RPMI7951 (cell line): ENCODE results near the gene ZNF580. TPM values are rescaled to one million over a fixed set of nuclear protein-coding genes. Genes with fewer than 3 reads are reported as not detected.
A peak's percentile ranks its signal among the peaks of the same experiment; 100 is the strongest.

Experiments used
- DNase-seq: peaks from one replicate; pipeline ENCODE4 v3.0.0-alpha.2; 2012; ENCODE audit warnings: low read depth
- total RNA-seq: library from RNA; depleted of rRNA; stranded (reverse); fragments of >200 nt; shearing (Covaris generic); gene quantifications from 2 replicates; pipeline ENCODE4 v1.2.3, GENCODE V29; 2014

Gene ZNF580
- total RNA-seq, 1 experiment from 2014 or later: 12.9 TPM

DNA sequence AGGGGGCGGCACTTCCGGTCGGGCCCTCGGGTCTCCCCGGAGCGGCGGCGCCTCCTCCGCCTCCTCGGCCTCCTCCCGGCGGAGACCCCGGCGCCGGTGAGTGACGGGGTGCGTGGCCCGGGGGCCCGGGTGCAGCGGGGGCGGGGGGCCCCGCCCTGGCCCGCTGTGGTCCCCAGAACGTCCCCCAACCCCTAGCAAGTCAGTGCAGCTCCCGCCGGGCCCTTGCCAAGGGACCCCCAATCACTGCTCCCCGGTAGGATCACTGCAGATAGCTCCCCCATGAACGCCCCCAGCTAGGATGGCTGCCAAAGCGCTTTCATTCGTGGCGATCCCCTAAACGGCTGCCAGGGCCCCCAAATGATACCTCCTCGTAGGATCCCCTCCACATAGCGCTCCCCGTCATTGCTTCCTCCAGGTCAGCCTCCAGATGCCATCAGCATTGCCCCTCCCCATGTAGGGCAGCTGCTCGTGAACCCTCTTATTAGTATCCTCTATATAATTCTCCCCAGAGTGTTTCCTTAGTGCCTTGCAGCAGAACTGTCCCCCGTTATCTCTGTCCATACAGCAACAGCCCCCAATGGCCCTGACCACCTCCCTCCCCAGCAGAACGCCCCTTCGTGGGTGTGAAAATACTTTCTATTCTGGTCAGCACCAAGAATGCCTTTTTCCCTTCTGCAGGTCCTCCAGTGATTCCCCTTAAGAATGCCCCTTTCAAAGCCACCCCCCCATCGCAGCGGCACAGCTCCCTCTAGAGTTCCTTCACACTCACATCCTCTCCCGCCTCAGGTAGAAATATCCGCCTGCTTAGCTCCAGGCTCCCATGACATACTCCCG is 34.9 kb upstream of the ZNF580 start, which contains the start of gene ZNF865:
ZNF865 (plus strand) TSS at position 11 of the 834 bp plus-strand sequence. CDS start 7,972 bp downstream, outside the sequence.
- DNase-seq: peak; percentile 84

DNA sequence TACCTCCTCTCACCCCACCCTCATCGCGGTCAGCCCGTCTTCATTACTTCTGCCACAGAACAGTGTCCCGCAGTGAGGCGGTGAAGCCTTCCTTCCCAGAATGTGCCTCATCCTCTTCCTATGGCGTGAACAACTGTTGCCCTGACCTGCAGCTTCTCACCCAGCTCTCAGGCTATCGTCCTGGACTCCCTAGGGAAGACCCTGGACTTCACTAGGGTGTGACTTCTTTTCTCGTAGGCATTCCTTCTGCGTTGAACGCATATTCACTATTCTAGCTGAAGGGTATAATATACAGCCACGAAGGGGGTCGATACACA is 34.4 kb upstream of the ZNF580 start:
- no peak for DNase-seq

DNA sequence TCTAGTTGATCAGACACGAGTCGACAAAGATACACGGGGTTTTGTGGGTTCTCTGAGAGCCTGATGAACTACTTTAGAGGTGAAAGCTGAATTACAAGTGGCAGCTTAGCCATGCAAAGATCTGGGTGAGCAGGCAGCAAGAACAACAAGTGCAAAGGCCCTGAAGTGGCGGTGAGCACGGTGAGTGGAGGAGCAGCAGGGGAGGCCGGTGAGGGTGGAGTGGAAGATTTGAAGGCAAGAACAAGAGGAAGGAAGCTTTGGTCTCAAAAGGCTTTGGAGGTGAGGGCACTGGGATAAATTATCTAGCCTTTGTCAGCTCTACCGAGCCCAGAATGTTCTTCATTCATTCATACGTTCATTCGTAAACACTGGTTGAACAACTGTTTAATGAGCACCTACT is 34.0 kb upstream of the ZNF580 start:
- DNase-seq: no peak

DNA sequence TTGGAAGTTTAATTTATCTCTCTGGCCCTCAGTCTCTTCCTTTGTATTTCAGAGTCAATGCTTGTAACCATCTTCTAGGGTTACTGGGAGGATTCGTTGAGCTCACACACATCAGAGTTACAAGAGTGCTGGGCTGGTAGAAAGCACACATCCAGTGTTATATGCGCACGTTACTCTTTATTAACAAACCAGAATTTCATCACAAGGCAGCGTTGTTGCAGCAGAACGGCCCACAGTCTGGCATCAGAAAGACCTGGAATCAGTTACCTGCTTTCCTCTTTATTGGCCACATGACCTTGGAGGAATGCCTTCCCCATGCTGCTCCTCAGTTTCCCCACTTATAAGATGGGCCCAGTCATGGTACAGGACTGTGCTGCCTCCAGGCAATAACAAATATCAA is 31.5 kb upstream of the ZNF580 start:
- no peak for DNase-seq

GRCh38 chr19:55611300-55611982 is 29.4 kb upstream of the ZNF580 start:
- no peak for DNase-seq

GRCh38 chr19:55611983-55612645 is 28.7 kb upstream of the ZNF580 start:
- DNase-seq: no peak

DNA sequence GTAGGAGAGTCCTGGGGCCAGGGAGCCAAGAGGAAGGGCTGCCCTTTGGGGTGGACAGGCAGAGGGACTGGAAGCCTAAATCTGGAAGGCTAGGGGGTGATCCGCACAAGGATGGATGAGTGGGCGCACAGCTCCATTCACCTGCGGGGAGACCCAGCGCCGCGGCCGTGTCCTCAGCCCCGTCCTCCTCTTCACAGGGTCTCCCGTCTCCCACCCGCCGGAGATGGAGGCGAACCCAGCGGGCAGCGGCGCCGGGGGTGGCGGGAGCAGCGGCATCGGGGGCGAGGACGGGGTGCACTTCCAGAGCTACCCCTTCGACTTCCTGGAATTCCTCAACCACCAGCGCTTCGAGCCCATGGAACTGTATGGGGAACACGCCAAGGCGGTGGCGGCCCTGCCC is 27.4 kb upstream of the ZNF580 start:
- DNase-seq: no peak

DNA sequence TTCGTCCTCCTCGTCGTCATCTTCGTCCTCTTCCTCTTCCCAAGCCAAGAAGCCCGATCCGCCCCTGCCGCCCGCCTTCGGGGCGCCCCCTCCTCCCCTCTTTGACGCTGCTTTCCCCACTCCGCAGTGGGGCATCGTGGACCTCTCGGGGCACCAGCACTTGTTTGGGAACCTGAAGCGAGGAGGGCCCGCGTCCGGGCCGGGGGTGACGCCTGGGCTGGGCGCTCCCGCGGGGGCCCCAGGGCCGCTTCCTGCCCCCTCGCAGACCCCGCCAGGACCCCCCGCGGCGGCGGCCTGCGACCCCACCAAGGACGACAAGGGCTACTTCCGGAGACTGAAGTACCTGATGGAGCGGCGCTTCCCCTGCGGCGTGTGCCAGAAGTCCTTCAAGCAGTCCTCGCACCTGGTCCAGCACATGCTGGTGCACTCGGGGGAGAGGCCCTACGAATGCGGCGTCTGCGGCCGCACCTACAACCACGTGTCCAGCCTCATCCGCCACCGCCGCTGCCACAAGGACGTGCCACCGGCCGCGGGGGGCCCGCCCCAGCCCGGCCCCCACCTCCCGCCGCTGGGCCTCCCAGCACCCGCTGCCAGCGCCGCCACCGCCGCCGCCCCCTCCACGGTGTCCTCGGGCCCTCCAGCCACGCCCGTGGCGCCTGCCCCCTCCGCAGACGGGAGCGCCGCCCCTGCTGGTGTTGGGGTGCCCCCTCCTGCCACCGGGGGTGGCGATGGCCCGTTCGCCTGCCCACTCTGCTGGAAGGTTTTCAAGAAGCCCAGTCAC is 26.7 kb upstream of the ZNF580 start:
- DNase-seq: no peak

DNA sequence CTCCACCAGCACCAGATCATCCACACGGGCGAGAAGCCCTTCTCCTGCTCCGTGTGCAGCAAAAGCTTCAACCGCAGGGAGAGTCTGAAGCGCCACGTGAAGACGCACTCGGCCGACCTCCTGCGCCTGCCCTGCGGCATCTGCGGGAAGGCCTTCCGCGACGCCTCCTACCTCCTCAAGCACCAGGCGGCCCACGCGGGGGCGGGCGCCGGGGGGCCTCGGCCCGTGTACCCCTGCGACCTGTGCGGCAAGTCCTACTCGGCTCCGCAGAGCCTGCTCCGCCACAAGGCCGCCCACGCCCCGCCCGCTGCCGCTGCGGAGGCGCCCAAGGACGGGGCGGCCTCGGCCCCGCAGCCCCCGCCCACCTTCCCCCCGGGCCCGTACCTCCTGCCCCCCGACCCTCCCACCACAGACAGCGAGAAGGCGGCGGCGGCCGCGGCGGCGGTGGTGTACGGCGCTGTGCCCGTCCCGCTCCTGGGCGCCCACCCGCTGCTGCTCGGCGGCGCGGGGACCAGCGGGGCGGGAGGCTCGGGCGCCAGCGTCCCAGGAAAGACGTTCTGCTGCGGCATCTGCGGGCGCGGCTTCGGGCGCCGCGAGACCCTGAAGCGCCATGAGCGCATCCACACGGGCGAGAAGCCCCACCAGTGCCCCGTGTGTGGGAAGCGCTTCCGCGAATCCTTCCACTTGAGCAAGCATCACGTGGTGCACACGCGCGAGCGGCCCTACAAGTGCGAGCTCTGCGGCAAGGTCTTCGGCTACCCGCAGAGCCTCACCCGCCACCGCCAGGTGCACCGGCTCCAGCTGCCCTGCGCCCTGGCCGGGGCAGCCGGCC is 25.9 kb upstream of the ZNF580 start:
- no peak for DNase-seq

GRCh38 chr19:55615543-55616394 is 25.0 kb upstream of the ZNF580 start:
- no peak for DNase-seq

DNA sequence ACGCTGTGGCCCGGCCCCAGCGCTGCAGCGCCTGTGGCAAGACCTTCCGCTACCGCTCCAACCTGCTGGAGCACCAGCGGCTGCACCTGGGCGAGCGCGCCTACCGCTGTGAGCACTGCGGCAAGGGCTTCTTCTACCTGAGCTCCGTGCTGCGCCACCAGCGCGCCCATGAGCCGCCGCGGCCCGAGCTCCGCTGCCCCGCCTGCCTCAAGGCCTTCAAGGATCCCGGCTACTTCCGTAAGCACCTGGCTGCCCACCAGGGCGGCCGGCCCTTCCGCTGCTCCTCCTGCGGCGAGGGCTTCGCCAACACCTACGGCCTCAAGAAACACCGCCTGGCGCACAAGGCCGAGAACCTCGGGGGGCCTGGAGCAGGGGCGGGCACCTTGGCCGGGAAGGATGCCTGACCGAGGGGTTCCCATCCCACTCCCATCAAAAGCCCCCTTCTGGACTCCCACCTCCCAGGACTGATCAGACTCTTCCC is 24.4 kb upstream of the ZNF580 start:
- no peak for DNase-seq

DNA sequence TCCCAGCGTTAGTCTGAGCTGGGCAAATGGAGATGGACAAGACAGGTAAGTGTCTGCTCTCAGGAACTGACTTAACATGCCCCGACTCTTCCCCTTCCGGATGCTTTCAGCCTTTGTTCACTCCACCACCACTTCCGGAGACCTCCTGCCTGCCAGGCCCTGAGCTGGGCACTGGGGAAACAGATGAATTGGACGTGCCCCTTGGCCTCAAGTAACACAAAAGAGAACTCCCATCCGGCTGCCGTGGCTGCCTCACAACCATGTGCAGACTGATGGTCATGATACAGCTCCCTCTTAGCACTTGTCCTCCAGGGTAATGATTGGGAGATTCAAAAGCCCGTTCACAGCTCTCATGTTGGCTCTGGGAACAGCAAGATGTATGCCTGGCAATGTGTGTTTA is 23.4 kb upstream of the ZNF580 start:
- DNase-seq: no peak

GRCh38 chr19:55618426-55618825 is 22.4 kb upstream of the ZNF580 start:
- no peak for DNase-seq

- no peak for DNase-seq
Observed at GRCh38 chr19:55619286-55619685, 21.5 kb upstream of the ZNF580 start.

DNA sequence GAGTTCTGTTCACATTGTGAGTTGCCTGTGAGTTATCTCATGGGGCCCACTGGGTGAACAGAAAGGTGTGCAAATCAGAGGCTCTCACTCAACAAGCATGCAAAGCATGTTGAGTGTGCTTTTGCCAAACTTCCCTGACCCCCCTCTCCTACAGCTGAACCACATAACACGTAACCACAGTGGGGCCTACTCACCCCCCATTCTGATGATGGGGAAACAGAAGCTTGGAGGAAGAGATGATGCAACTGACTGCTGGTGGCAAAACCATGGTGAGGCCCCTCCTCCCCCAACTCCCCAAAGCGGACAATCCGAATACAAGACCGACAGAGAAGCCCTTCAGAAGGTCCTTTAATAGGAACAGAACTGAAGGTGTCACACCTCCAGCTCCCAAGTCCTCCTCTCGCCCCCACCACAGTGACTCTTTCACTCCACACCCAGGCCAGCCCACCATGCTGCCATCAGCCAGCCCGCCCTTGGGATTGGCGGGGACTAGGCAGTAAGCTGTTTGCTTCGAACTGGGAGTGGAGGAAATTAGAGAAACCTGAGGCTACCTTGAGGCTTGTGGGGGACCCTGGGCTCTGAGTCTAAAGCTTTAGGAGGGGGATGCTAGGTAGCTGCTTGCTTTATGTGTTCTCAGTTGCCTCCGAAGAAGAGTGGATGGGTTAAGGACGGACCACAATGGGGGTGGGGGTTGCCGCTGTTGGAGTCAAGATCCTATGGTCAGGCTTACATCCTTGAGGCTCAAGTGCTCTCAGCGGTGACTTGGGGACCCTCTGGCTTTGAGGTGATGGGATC is 20.2 kb upstream of the ZNF580 start:
- DNase-seq: no peak

GRCh38 chr19:55621205-55621672 is 19.6 kb upstream of the ZNF580 start:
- DNase-seq: no peak

- no peak for DNase-seq
Observed at GRCh38 chr19:55621673-55622231, 19.1 kb upstream of the ZNF580 start.

- no peak for DNase-seq
Observed at GRCh38 chr19:55622242-55622969, 18.4 kb upstream of the ZNF580 start.
